Liver (tissue), 9 donors: ENCODE data around the gene PEAK3. TPM values are rescaled to one million over a fixed set of nuclear protein-coding genes. Genes with fewer than 3 reads are reported as not detected.

ENCODE experiments used
- DNase-seq: peaks from one replicate; pipeline ENCODE4 v3.0.0-alpha.2; 2017; ENCODE audit warnings: low spot score
- H3K27ac ChIP-seq, 2 donors: one replicate each; pipeline ENCODE4 v1.7.0; 2013; ENCODE audit warnings: inconsistent platforms in 2 of 2, low read length in 2 of 2, control low read depth in 1 of 2, low read depth in 1 of 2, mild to moderate bottlenecking in 1 of 2
- H3K27me3 ChIP-seq, 4 donors: one replicate each; pipeline versions ENCODE4 v1.6.1 to v1.7.0; 2013; ENCODE audit warnings: low read length in 3 of 4, inconsistent platforms in 1 of 4, mild to moderate bottlenecking in 1 of 4, moderate library complexity in 1 of 4; ENCODE audit not compliant: control insufficient read depth in 4 of 4, insufficient read depth in 4 of 4
- H3K36me3 ChIP-seq, 4 donors: one replicate each; pipeline versions ENCODE4 v1.6.1 to v1.7.0; 2013; ENCODE audit warnings: low read length in 3 of 4, mild to moderate bottlenecking in 3 of 4, low read depth in 1 of 4, moderate library complexity in 1 of 4; ENCODE audit not compliant: control insufficient read depth in 4 of 4, insufficient read depth in 3 of 4
- H3K4me1 ChIP-seq, 4 donors: one replicate each; pipeline versions ENCODE4 v1.6.1 to v1.7.0; 2013; ENCODE audit warnings: low read length in 3 of 4, mild to moderate bottlenecking in 3 of 4, moderate library complexity in 1 of 4; ENCODE audit not compliant: control insufficient read depth in 4 of 4, insufficient read depth in 4 of 4
- H3K4me3 ChIP-seq, 3 donors: one replicate each; pipeline versions ENCODE4 v1.6.1 to v1.7.0; 2013; ENCODE audit warnings: low read length in 3 of 3, control low read depth in 1 of 3, low read depth in 1 of 3, mild to moderate bottlenecking in 1 of 3
- H3K9ac ChIP-seq, 2 donors: one replicate each; pipeline ENCODE4 v1.7.0; 2013; ENCODE audit warnings: low read length in 2 of 2, mild to moderate bottlenecking in 2 of 2, moderate library complexity in 2 of 2, control low read depth in 1 of 2, low read depth in 1 of 2
- H3K9me3 ChIP-seq, 4 donors: one replicate each; pipeline versions ENCODE4 v1.6.1 to v1.7.0; 2013; ENCODE audit warnings: low read length in 3 of 4; ENCODE audit not compliant: control insufficient read depth in 4 of 4
- EGR1 ChIP-seq, 2 donors: IDR thresholded peaks; 2 replicates each; pipeline ENCODE4 v1.6.1; 2016 to 2018; ENCODE audit warnings: antibody characterized with exemption in 2 of 2, low read depth in 2 of 2
- FOXA1 ChIP-seq: IDR thresholded peaks from 2 replicates; pipeline ENCODE4 v1.6.1; 2016; ENCODE audit warnings: antibody characterized with exemption
- HNF4A ChIP-seq, 2 donors: conservative IDR thresholded peaks; 2 replicates each; pipeline ENCODE4 v1.6.1; 2016; ENCODE audit warnings: antibody characterized with exemption in 2 of 2, mild to moderate bottlenecking in 2 of 2
- HNF4G ChIP-seq: IDR thresholded peaks from 2 replicates; pipeline ENCODE4 v1.6.1; 2016; ENCODE audit warnings: antibody characterized with exemption
- JUND ChIP-seq, 2 donors: IDR thresholded peaks; 2 replicates each; pipeline ENCODE4 v1.6.1; 2016; ENCODE audit warnings: antibody characterized with exemption in 2 of 2
- NR2F2 ChIP-seq: IDR thresholded peaks from 2 replicates; pipeline ENCODE4 v1.6.1; 2016; ENCODE audit warnings: antibody characterized with exemption
- RXRA ChIP-seq, 2 donors: IDR thresholded peaks; 2 replicates each; pipeline ENCODE4 v1.6.1; 2017 to 2018; ENCODE audit warnings: antibody characterized with exemption in 2 of 2, mild to moderate bottlenecking in 1 of 2
- SP1 ChIP-seq: IDR thresholded peaks from 2 replicates; pipeline ENCODE4 v1.6.1; 2018; ENCODE audit warnings: antibody characterized with exemption, mild to moderate bottlenecking
- TAF1 ChIP-seq: conservative IDR thresholded peaks from 2 replicates; pipeline ENCODE4 v1.6.1; 2016; ENCODE audit warnings: antibody characterized with exemption, mild to moderate bottlenecking
- WGBS: extraction: QIAGEN DNeasy Blood & Tissue Kit; methylation state at CpG from one replicate; pipeline ENCODE4 v1.1.7; 2013; 5-methylcytosine and 5-hydroxymethylcytosine counted together
- polyA plus RNA-seq, 2 donors: library from polyadenylated mRNA; stranded (reverse) in 1 of 2; unstranded in 1 of 2; fragments of 200-250 nt in 1 of 2; fragments of >200 nt in 1 of 2; fragmentation: Nextera tagmentation in 1 of 2; extraction: Ambion mirVana in 1 of 2; gene quantifications; one replicate each; pipeline versions ENCODE4 v1.2.1 to v1.2.3, GENCODE V29; 2013 to 2015
- total RNA-seq, 2 donors: library from RNA; depleted of rRNA; stranded (reverse); fragments of >200 nt; gene quantifications; one replicate each; pipeline ENCODE4 v1.2.3, GENCODE V29; 2014
- TF ChIP-seq, protein P1 (sequence below): IDR thresholded peaks from 2 replicates; pipeline ENCODE4 v1.6.1; 2016; ENCODE audit warnings: antibody characterized with exemption
- donor health status: healthy.
- donor health status: healthy.
- donor health status: healthy.
- donor health status: healthy.
- donor health status: healthy.

Gene PEAK3
- total and polyA plus RNA-seq, 4 donors = 0.09 to 0.67 (median 0.31) TPM

DNA sequence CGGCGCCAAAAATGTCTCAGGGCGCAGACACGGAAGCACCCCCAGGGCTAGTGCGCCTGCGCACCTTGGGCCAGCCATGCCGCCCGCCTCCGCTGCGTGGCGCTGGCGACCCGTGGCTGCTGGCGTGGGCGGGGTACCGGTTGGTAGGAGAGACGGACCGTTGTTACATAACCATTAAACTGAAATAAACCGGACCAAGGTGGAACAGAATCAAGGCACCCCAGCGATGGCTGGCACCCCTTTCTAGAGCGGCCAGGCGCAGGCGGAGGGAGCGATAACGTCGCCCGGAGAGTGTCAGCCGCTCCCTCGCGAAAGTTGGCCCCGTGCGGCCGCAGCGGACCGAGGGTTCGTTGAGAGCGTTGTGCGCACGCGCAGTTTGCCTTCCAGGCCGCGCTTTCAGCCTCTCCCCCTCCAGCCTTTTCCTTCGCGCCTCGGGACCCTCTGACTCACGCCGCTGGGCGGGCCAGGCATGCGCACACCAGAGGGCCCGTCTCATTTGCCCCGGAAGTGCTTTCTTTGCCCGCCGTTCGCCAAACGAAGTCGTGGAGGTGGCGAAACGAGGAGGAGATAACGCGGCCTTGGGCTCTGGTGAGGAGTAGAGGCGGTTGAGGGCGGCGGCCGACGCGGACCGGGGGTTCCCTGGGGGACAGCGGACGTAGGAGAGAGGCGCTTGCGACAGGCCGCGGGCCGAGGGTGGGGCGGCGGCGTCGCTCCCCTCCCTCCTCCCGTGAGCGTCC lies 45.5 kb downstream of the PEAK3 start, which contains the start of the genes PLEKHJ1 and SF3A2 (continued):
- no peak for TF ChIP-seq HNF4G

DNA sequence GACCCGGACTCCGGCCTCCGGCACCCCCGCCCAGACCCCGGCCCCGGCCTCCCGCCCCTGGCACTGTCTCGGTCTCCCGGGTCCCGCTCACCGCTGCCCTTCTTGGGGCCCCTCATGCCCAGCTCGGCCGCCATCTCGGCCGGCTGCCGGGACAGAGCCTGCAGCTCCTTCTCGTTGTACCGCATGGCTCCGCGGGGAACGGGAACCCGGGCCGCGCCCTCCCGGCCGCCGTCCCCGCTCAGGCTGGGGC lies 46.0 kb downstream of the PEAK3 start:
- Histone ChIP-seq H3K36me3 (peaks cover 0 to 6% (median 2%) of the 10 kb centered on the region in 4 donors), H3K9ac (peak overlapping the region in 1 of 2 donors; percentile 86), H3K27ac (peak overlapping the region; percentile 97 to 100), H3K27me3 (no peaks in the 10 kb centered on the region), H3K4me1 (peaks cover 19 to 52% (median 40%) of the 10 kb centered on the region in 4 donors), H3K9me3 (no peaks in the 10 kb centered on the region), H3K4me3 (peak overlapping the region; percentile 66 to 98 (median 81))
- TF ChIP-seq HNF4A (conservative IDR thresholded peaks at IDR 0.05) (no peak), SP1 (no peak), JUND (IDR thresholded peaks at IDR 0.05) (no peak)
- WGBS = under 1% methylated on average over 28 of the region's 28 CpGs
- DNase-seq = no peak

DNA sequence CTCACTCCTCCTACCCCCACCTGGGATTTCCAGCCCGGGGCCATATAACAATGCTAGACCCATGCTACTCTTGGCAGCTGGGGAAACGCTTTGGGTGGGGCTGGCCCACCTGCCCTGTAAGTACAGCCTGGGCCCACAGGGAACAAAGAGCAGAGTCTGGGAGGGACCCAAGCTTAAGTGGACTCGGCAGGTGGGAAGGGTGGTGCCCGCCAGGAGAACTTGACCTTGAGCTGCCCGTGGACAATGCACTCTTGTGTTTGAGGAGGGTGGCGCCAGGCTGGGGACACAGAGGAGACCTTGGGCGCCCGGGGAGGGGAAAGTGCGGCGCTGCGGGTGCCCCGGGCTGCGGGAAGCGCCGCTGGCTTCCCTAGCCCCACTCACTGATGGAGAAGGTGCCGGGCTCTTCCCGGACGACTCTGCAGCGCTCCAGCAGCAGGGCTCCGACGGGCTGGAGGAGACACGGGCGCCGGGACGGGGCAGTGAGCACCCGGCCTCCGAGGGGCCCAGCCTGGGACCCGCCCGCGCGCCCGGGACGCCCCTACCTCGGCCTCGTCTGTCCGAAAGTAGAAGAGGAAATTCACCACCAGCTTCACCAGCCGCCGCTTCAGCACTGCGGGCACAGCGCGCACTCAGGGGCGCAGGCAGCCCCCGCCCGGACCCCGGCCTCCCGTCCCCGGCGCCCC lies 46.5 kb downstream of the PEAK3 start:
- peaks cover 15 to 47% (median 36%) of the 10 kb centered on the region in 4 donors for H3K4me1 ChIP-seq
- TF ChIP-seq EGR1 (IDR thresholded peaks at IDR 0.05; ENCODE audit: low read depth in 2 of 2) (no peak), HNF4A (conservative IDR thresholded peaks at IDR 0.05) (peak in 1 of 2 donors; percentile 17)
- TF ChIP-seq, protein P1, sequence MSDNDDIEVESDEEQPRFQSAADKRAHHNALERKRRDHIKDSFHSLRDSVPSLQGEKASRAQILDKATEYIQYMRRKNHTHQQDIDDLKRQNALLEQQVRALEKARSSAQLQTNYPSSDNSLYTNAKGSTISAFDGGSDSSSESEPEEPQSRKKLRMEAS = no peak
- peak overlapping the region; percentile 49 to 98 (median 81) for H3K4me3 ChIP-seq
- no peaks in the 10 kb centered on the region for H3K27me3 ChIP-seq
- H3K36me3 ChIP-seq = peaks cover 0 to 7% (median 2%) of the 10 kb centered on the region in 4 donors
- H3K9me3 ChIP-seq = no peaks in the 10 kb centered on the region
- WGBS = under 1% methylated on average over 48 of the region's 48 CpGs
- H3K9ac ChIP-seq = peak overlapping the region in 1 of 2 donors; percentile 4
- no peak for DNase-seq
- peak overlapping the region; percentile 97 to 100 for H3K27ac ChIP-seq

DNA sequence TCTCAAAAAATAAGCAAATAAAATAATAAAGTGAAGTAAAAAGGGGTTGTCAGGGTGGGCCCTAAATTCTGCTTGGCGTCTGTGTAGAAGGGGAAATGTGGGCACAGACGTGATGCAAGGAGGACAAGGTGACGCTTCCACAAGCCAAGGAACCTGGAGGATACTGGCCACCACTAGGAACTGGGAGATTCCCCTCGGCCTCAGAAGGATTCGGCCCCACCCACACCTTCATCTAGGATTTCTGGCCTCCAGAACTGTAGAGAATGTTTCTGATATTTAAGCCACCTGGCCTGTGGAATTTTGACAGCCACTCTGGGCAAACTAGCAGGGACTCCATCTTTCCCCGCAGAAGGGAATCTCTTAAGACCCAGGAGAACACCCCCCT lies 47.0 kb downstream of the PEAK3 start:
- Histone ChIP-seq H3K4me3 (peak overlapping the region in 2 of 3 donors; percentile 81 to 98), H3K27me3 (no peaks in the 10 kb centered on the region), H3K9me3 (no peaks in the 10 kb centered on the region), H3K36me3 (peaks cover 0 to 9% (median 4%) of the 10 kb centered on the region in 4 donors), H3K27ac (peak overlapping the region; percentile 97 to 100), H3K9ac (peak overlapping the region in 1 of 2 donors; percentile 4), H3K4me1 (peaks cover 11 to 42% (median 31%) of the 10 kb centered on the region in 4 donors)
- TF ChIP-seq NR2F2 (no peak), FOXA1 (no peak), TAF1 (no peak), RXRA (IDR thresholded peaks at IDR 0.05) (no peak), HNF4A (conservative IDR thresholded peaks at IDR 0.05) (no peak)
- TF ChIP-seq, protein P1 = no peak
- no peak for DNase-seq
- WGBS = 72% methylated on average over 6 of the region's 6 CpGs
